OCI-LY7 (cell line): ENCODE measurements around the gene MACF1. TPM values are rescaled to one million over a fixed set of nuclear protein-coding genes. Genes with fewer than 3 reads are reported as not detected.

Source experiments
- BruUV-seq: library from RNA; stranded (reverse); fragments of 400-500 nt; replicated peaks from 2 replicates; lab custom pipeline; 2021; lab: Mats Ljungman, UMichigan
- CTCF ChIA-PET: fragments of 300-600 bp; sonication (Branson Sonifier 250); formaldehyde crosslinking; loops from one replicate; lab custom pipeline; 2022; ENCODE audit warnings: antibody characterized with exemption; ENCODE audit not compliant: unreplicated experiment; lab: Charles Lee
- POLR2A ChIA-PET: fragments of 300-600 bp; sonication (Branson Sonifier 250); formaldehyde crosslinking; loops from one replicate; lab custom pipeline; 2022; ENCODE audit warnings: antibody characterized with exemption; lab: Charles Lee
- DNase-seq: peaks from one replicate; pipeline ENCODE4 v3.0.0-alpha.2; 2015; ENCODE audit warnings: low spot score
- H2AFZ ChIP-seq: fragments of 200-600 bp; sonication (generic), shearing (Covaris generic); 2 replicates; pipeline ENCODE4 v1.6.1; 2014; ENCODE audit warnings: mild to moderate bottlenecking, antibody characterized with exemption, low read length, moderate library complexity
- H3K27ac ChIP-seq: fragments of 200-600 bp; sonication (generic); 2 replicates; pipeline ENCODE4 v1.5.1; 2014; ENCODE audit warnings: mixed run types, low read depth, mild to moderate bottlenecking, moderate library complexity, low read length, inconsistent platforms; ENCODE audit not compliant: poor library complexity, severe bottlenecking
- H3K36me3 ChIP-seq: fragments of 200-600 bp; sonication (generic); 2 replicates; pipeline ENCODE4 v1.6.1; 2014; ENCODE audit warnings: mild to moderate bottlenecking, antibody characterized with exemption, low read length, moderate library complexity, mixed read lengths; ENCODE audit not compliant: insufficient read depth
- H3K4me1 ChIP-seq: fragments of 200-600 bp; sonication (generic); 2 replicates; pipeline ENCODE4 v1.5.1; 2014; ENCODE audit warnings: mild to moderate bottlenecking, low read length; ENCODE audit not compliant: insufficient read depth, poor library complexity, severe bottlenecking
- H3K4me2 ChIP-seq: fragments of 200-600 bp; sonication (generic); 2 replicates; pipeline ENCODE4 v1.6.1; 2014; ENCODE audit warnings: mild to moderate bottlenecking, low read length
- H3K4me3 ChIP-seq: fragments of 200-600 bp; sonication (generic); 2 replicates; pipeline ENCODE4 v1.5.1; 2014; ENCODE audit warnings: mild to moderate bottlenecking, low read depth, low read length; ENCODE audit not compliant: poor library complexity, severe bottlenecking
- H3K79me2 ChIP-seq: fragments of 200-600 bp; sonication (generic); 2 replicates; pipeline ENCODE4 v1.6.1; 2016; ENCODE audit warnings: low read depth, mild to moderate bottlenecking, low read length, moderate library complexity, mixed read lengths; ENCODE audit not compliant: insufficient read depth
- H3K9me2 ChIP-seq: fragments of 200-600 bp; sonication (generic); 2 replicates; pipeline ENCODE4 v1.6.1; 2016; ENCODE audit warnings: mild to moderate bottlenecking, low read length, mixed read lengths; ENCODE audit not compliant: insufficient read depth
- H3K9me3 ChIP-seq: fragments of 200-600 bp; sonication (generic); 2 replicates; pipeline ENCODE4 v1.6.1; 2014; ENCODE audit warnings: mild to moderate bottlenecking, mixed run types, low read length, mixed read lengths
- H4K20me1 ChIP-seq: fragments of 200-600 bp; sonication (generic); 2 replicates; pipeline ENCODE4 v1.6.1; 2014; ENCODE audit warnings: mild to moderate bottlenecking, antibody characterized with exemption, low read length, moderate library complexity, mixed read lengths; ENCODE audit not compliant: insufficient read depth
- EZH2phosphoT487 ChIP-seq: fragments of 200-600 bp; sonication (generic); IDR thresholded peaks from 2 replicates; pipeline ENCODE4 v1.6.1; 2018; ENCODE audit warnings: low read depth, borderline replicate concordance, mild to moderate bottlenecking, mixed run types, antibody characterized with exemption, low read length, moderate library complexity, mixed read lengths
- intact Hi-C: fragments of 100-400 bp; cut with micrococcal nuclease; formaldehyde crosslinking; loops from one replicate; pipeline ENCODE4 v1.10.0; 2022; ENCODE audit not compliant: unreplicated experiment
- total RNA-seq, 2 experiments: library from RNA; depleted of rRNA in 1 of 2; stranded (reverse); fragments of >200 nt in 1 of 2; shearing (Covaris generic) in 1 of 2; gene quantifications; 2 replicates each; pipeline ENCODE4 v1.2.3, GENCODE V29; 2014 to 2022
- TF ChIP-seq, protein P1 (sequence below): fragments of 200-600 bp; sonication (generic); conservative IDR thresholded peaks from 2 replicates; pipeline ENCODE4 v1.5.1; 2014; ENCODE audit warnings: mild to moderate bottlenecking, antibody characterized with exemption, low read length, moderate library complexity, mixed read lengths

The MACF1 gene
- total RNA-seq, 2 experiments from 2014 or later: 211 to 220 TPM

DNA sequence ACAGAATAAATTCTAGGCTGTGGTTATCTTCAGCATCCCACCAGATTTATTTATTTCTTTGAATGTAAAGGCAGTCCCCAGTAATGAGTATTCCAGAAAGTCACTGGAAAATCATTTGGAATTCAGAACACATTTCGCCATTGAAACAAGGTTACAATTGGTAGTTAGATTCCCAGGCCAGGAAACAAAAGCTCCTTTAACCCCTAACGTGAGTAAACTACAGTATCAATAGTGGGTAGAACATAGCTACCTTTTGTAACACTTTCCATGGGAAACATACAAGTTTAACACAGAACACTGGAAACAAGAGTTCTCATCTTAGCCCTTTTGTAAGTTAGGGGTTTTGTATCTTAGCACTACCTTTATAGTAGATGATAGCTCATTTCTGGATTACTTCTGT, 233.5 kb downstream of the MACF1 start:
- DNase-seq: no peak
- POLR2A ChIA-PET: no interaction called here
- Histone ChIP-seq H3K4me1 (no peaks in the 10 kb centered on the region), H3K36me3 (peaks cover 88% of the 10 kb centered on the region), H3K9me3 (no peaks in the 10 kb centered on the region), H3K4me2 (no peak overlapping the region), H3K27ac (no peak overlapping the region), H3K79me2 (no peaks in the 10 kb centered on the region), H3K9me2 (no peaks in the 10 kb centered on the region), H4K20me1 (no peaks in the 10 kb centered on the region), H2AFZ (no peak overlapping the region), H3K4me3 (no peak overlapping the region)
- BruUV-seq: no TSS peak
- TF ChIP-seq EZH2phosphoT487: no peak
- TF ChIP-seq, protein P1, sequence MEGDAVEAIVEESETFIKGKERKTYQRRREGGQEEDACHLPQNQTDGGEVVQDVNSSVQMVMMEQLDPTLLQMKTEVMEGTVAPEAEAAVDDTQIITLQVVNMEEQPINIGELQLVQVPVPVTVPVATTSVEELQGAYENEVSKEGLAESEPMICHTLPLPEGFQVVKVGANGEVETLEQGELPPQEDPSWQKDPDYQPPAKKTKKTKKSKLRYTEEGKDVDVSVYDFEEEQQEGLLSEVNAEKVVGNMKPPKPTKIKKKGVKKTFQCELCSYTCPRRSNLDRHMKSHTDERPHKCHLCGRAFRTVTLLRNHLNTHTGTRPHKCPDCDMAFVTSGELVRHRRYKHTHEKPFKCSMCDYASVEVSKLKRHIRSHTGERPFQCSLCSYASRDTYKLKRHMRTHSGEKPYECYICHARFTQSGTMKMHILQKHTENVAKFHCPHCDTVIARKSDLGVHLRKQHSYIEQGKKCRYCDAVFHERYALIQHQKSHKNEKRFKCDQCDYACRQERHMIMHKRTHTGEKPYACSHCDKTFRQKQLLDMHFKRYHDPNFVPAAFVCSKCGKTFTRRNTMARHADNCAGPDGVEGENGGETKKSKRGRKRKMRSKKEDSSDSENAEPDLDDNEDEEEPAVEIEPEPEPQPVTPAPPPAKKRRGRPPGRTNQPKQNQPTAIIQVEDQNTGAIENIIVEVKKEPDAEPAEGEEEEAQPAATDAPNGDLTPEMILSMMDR: no peak
- intact Hi-C loops: no loop called here
- CTCF ChIA-PET: no interaction called here

DNA sequence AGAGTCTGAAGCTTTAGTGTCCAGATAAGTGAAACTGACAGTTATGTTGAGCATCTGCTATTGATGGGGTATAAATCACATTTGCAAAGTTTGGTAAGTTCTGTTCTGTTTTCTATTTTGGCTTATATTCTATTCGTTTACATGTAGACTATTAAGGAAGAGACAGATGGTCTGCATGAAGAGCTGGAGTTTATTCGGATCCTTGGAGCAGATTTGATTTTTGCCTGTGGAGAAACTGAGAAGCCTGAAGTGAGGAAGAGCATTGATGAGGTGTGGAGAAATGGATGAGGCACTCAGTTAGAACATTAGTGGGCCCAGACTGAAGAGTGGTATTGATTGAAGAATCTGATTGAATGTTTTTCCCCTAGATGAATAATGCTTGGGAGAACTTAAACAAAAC, 236.4 kb downstream of the MACF1 start:
- no TSS peak for BruUV-seq
- Histone ChIP-seq H2AFZ (no peak overlapping the region), H3K27ac (no peak overlapping the region), H3K9me2 (no peaks in the 10 kb centered on the region), H4K20me1 (no peaks in the 10 kb centered on the region), H3K4me1 (no peaks in the 10 kb centered on the region), H3K36me3 (peaks cover 90% of the 10 kb centered on the region), H3K4me3 (no peak overlapping the region), H3K9me3 (no peaks in the 10 kb centered on the region), H3K4me2 (no peak overlapping the region), H3K79me2 (no peaks in the 10 kb centered on the region)
- DNase-seq: no peak
- TF ChIP-seq, protein P1: no peak
- no peak for TF ChIP-seq EZH2phosphoT487
- intact Hi-C loops: no loop called here
- CTCF ChIA-PET: no interaction called here
- POLR2A ChIA-PET: interaction anchor here (1.4 kb wide), 1 partner anchor 15 kb away, joined by 3 read pairs; no protein-coding TSS in a partner anchor

DNA sequence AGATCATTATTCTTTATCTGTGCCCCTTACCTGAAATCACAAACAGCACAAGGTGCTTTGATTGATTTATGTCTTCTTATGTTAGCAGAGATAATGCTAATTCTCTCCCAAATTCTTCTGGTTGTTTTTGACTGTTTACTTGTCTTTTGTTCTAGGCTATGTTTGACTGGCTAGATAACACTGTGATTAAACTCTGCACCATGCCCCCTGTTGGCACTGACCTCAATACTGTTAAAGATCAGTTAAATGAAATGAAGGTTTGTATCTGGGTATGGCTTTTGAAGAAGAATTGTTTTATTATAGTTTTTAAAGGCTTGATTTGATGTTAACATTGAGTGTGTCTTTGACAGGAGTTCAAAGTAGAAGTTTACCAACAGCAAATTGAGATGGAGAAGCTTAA, 237.3 kb downstream of the MACF1 start:
- BruUV-seq: no TSS peak
- TF ChIP-seq, protein P1: 0 out of 2 replicates have a peak, but pooled peaks have one; percentile 10
- TF ChIP-seq EZH2phosphoT487: no peak
- Histone ChIP-seq H3K79me2 (no peaks in the 10 kb centered on the region), H3K9me3 (no peaks in the 10 kb centered on the region), H3K9me2 (no peaks in the 10 kb centered on the region), H2AFZ (no peak overlapping the region), H3K4me2 (no peak overlapping the region), H3K4me3 (no peak overlapping the region), H3K36me3 (peaks cover 87% of the 10 kb centered on the region), H3K4me1 (no peaks in the 10 kb centered on the region), H3K27ac (no peak overlapping the region), H4K20me1 (no peaks in the 10 kb centered on the region)
- POLR2A ChIA-PET: interaction anchor here (0.9 to 1.4 kb wide), 2 partner anchors 16 to 105 kb away, joined by 3 read pairs; no protein-coding TSS in a partner anchor
- no peak for DNase-seq
- intact Hi-C loops: no loop called here
- CTCF ChIA-PET: no interaction called here
